ENCODE measurements around the gene ATP5F1C.

- TF ChIP-seq TAF1 (IDR thresholded peaks at IDR 0.05; ENCODE audit: borderline replicate concordance, insufficient read depth, low read length) (no peak), POLR2AphosphoS5 (IDR thresholded peaks at IDR 0.05; ENCODE audit: low read depth, low read length) (peak; percentile 5; the same call in 1 of the 2 replicates), REST (IDR thresholded peaks at IDR 0.05; ENCODE audit: insufficient read depth in 1 of 2, low read depth in 2 of 2, low read length in 2 of 2) (no peak), SIN3A (IDR thresholded peaks at IDR 0.05; ENCODE audit: borderline replicate concordance, insufficient read depth, low read length) (no peak)
Observed at GRCh38 chr10:7808686-7809267, 20.8 kb downstream of the ATP5F1C start.

Data from PFSK-1 (cell line).